ENCODE results near the gene NUDT14. TPM values are rescaled to one million over a fixed set of nuclear protein-coding genes. Genes with fewer than 3 reads are reported as not detected.

The NUDT14 gene
- total RNA-seq, 1 donor from 2014 or later: 59.1 TPM

- H3K4me1 ChIP-seq: peaks cover 62% of the 10 kb centered on the region
- no peaks in the 10 kb centered on the region for H3K36me3 ChIP-seq
- DNase-seq: no peak
- H3K4me3 ChIP-seq: no peak overlapping the region
- intact Hi-C loops (cut with DNase I): no loop called here
- H3K27ac ChIP-seq: peak overlapping the region; percentile 58
- no peaks in the 10 kb centered on the region for H3K9me3 ChIP-seq
- H3K27me3 ChIP-seq: peaks cover 63% of the 10 kb centered on the region
- TF ChIP-seq CTCF (IDR thresholded peaks at IDR 0.05): no peak
- peak; percentile 29 for ATAC-seq
These were observed 15.3 kb upstream of the NUDT14 start for GRCh38 chr14:105196265-105196960.

GRCh38 chr14:105195522-105196264, 14.6 kb upstream of the NUDT14 start:
- Histone ChIP-seq H3K27me3 (peaks cover 68% of the 10 kb centered on the region), H3K4me3 (no peak overlapping the region), H3K9me3 (no peaks in the 10 kb centered on the region)

GRCh38 chr14:105195051-105195450, 13.9 kb upstream of the NUDT14 start:
- intact Hi-C loops (cut with DNase I): no loop called here
- Histone ChIP-seq H3K4me1 (peaks cover 59% of the 10 kb centered on the region), H3K36me3 (no peaks in the 10 kb centered on the region), H3K4me3 (no peak overlapping the region), H3K9me3 (no peaks in the 10 kb centered on the region), H3K27me3 (peaks cover 66% of the 10 kb centered on the region), H3K27ac (peak overlapping the region; percentile 58)
- no peak for DNase-seq
- TF ChIP-seq CTCF (IDR thresholded peaks at IDR 0.05): no peak
- ATAC-seq: no peak

More at GRCh38 chr14:105195522-105196264, 14.6 kb upstream of the NUDT14 start:
- H3K36me3 ChIP-seq: no peaks in the 10 kb centered on the region
- H3K27ac ChIP-seq: peak overlapping the region; percentile 58
- ATAC-seq: no peak
- DNase-seq: no peak
- peaks cover 59% of the 10 kb centered on the region for H3K4me1 ChIP-seq
- intact Hi-C loops (cut with DNase I): no loop called here
- no peak for TF ChIP-seq CTCF (IDR thresholded peaks at IDR 0.05)

GRCh38 chr14:105193916-105194782, 13.0 kb upstream of the NUDT14 start:
- intact Hi-C loops (cut with DNase I): no loop called here
- DNase-seq (no peak), ATAC-seq (no peak)
- no peak overlapping the region for H3K4me3 ChIP-seq
- H3K4me1 ChIP-seq: peaks cover 54% of the 10 kb centered on the region
- H3K27me3 ChIP-seq: peaks cover 57% of the 10 kb centered on the region
- H3K27ac ChIP-seq: peak overlapping the region; percentile 58
- no peaks in the 10 kb centered on the region for H3K36me3 ChIP-seq
- no peak for TF ChIP-seq CTCF (IDR thresholded peaks at IDR 0.05)
- H3K9me3 ChIP-seq: no peaks in the 10 kb centered on the region

- H3K4me3 ChIP-seq: no peak overlapping the region
- no peaks in the 10 kb centered on the region for H3K36me3 ChIP-seq
- DNase-seq (no peak), ATAC-seq (peak; percentile 5)
- intact Hi-C loops (cut with DNase I): no loop called here
- H3K9me3 ChIP-seq: no peaks in the 10 kb centered on the region
- peak overlapping the region; percentile 58 for H3K27ac ChIP-seq
- peaks cover 46% of the 10 kb centered on the region for H3K4me1 ChIP-seq
- TF ChIP-seq CTCF (IDR thresholded peaks at IDR 0.05): no peak
- peaks cover 51% of the 10 kb centered on the region for H3K27me3 ChIP-seq
These were observed 12.0 kb upstream of the NUDT14 start for GRCh38 chr14:105192866-105193731.
